ENCODE measurements around the gene RANBP10.
"Not testable (repeated sequence)": the region's sequence is repeated elsewhere in the genome, so short reads cannot be mapped to it uniquely, and the experiment has no call there.

The RANBP10 gene

GRCh38 chr16:67775273-67775672, 31.1 kb downstream of the RANBP10 start:
- no peak for DNase-seq

DNA sequence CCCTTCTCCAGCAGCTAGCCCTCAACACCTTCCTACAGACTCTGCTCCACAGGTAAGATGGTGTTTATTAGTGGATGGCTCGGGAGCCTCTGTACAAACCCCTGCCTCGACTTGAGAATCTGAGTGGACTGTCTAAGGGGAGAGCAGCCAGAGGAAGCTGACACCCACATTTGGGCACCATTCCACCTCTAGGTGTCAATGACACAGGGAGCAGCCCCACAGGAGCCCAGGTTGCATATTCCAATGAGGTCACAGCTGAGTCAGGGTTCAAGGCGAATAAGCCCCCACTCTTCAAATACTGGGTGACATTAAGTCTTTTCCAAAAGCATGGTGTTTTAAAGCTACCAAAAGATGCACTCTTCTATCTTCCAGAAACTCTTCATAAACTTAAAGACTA, 31.9 kb downstream of the RANBP10 start:
- DNase-seq = no peak

DNA sequence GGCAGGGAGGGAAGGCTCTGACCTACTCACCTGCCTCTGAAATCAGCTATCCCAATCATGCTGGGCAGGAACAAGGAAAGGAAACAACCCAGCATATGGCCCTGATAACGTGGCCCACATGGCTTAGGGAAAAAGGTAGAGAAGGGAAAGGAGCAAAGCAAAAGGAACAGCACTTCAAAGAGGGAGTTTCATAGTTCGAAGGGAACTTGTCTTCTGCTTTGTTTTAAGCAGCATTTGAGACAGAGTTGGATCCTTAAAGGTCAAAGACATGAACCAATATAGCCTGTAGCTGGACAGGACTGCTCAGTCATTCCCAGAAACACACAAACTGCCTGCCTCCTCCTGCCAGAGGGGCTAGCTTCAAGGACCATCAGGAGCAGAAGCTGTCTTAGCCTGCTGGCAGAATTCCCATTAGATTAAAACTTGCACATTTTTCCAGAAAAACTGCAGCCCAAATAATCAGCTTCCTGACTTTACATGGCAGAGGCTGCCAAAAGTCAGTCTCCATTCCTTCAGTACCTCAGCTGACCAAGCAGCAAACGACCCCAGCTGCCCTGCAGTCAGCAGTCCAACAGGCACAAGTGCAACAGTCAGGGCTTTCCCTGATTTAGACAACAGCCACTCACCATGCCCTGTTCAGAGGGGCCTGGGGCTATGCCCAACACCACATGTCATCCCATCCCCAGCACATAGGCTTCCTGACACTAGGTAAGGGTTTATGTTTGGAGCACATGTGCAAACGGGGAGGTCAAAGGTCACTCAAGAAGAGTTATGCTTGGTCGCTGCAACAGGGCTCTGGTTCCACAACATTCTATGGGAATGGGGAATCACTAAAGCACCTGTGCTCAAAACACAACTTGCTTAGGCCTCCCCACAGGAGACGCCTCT, 32.5 kb downstream of the RANBP10 start:
- DNase-seq = no peak

DNA sequence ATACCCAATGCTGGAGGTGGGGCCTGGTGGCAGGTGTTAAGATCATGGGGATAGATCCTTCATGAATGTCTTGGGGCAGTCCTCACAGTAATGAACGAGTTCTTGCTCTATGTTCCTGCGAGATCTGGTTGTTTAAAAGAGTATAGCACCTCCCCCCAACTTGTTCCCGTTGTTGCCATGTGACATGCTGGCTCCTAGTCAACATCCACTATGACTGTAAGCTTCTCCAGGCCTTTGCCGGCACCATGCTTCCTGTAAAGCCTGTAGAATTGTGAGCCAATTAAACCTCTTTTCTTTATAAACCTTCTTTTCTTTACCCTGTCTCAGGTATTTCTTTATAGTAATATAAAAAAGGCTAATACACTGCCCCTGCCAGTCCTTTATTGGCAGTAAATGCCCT, 33.3 kb downstream of the RANBP10 start:
- no peak for DNase-seq

- DNase-seq = no peak
These were observed 35.9 kb downstream of the RANBP10 start for GRCh38 chr16:67770346-67770991.

DNA sequence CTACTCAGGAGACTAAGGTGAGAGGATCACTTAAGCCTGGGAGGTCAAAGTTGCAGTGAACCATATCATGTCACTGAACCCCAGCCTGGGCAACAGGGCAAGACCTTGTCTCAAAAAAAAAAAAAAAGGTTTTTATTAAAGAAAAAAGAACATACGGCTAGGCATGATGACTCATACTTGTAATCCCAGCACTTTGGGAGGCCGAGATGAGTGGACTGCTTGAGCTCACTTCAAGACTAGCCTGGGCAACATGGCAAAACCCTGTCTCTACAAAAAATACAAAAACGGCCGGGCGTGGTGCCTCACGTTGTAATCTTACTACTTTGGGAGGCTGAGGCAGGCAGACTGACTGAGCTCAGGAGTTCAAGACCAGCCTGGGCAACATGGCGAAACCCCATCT, 38.4 kb downstream of the RANBP10 start:
- DNase-seq = no peak

DNA sequence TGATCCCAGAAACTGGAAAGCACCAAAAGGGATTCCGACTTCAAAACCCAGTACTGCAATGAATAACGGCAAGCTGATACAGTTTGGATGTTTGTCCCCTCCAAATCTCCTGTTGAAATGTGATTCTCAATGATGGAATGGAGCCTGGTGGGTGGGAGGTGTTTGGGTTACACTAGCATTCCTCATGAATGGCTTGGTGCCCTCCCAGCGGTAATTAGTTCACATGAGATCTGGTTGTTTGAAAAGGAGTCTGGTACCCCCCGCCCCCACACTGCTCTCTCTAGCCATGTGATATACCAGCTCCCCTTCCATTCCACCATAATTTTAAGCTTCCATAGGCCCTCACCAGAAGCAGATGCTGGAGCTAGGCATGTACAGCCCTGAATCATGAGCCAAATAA, 40.1 kb downstream of the RANBP10 start:
- no peak for DNase-seq

- DNase-seq = no peak
These were observed 42.1 kb downstream of the RANBP10 start for GRCh38 chr16:67764158-67764667.

GRCh38 chr16:67763066-67763465, 43.3 kb downstream of the RANBP10 start:
- no peak for DNase-seq

DNA sequence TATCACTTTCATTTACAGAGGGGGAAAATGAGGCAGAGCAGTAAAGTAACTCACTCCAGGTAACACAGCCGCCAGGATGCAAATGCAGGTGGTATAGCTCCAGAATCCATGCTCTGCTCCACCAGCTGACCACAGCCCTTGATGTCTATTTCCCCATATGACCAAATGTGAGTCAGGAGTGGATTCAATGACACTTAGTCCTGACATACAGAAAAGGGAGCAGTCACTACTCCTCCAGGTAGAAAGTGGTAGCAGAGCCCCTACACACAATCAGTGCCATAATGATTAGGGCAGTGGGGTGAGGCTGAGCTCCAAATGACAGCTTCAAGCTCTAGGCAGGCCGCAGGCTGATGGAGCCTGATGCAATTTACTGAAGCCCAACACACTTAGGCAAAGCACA, 44.0 kb downstream of the RANBP10 start:
- DNase-seq = no peak

GRCh38 chr16:67761924-67762323, 44.4 kb downstream of the RANBP10 start:
- DNase-seq = no peak

- no peak for DNase-seq
These were observed 45.5 kb downstream of the RANBP10 start for GRCh38 chr16:67760956-67761230.

- no peak for DNase-seq
These were observed 46.0 kb downstream of the RANBP10 start for GRCh38 chr16:67760206-67760955.

- DNase-seq = no peak
These were observed 47.4 kb downstream of the RANBP10 start for GRCh38 chr16:67758966-67759365.

DNA sequence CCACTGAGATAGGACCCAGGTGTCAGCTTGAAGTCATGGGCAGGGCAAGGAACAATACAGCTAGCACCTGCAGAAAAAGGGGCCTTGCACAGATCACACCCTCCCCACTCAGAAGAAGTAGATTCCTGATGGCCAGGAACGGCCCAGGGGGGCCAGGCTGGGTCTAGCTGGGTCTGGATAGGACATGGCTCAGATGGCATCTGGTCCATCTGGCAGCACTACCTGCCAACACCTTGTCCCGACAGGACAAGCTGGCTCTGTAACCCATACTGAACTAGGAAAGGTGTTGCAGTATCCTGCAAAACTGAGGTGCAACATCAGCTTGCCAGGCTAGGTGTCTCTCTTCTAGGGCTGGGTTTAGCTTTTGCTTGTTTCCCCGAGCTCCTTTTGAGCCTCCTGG, 48.4 kb downstream of the RANBP10 start:
- DNase-seq = no peak

DNA sequence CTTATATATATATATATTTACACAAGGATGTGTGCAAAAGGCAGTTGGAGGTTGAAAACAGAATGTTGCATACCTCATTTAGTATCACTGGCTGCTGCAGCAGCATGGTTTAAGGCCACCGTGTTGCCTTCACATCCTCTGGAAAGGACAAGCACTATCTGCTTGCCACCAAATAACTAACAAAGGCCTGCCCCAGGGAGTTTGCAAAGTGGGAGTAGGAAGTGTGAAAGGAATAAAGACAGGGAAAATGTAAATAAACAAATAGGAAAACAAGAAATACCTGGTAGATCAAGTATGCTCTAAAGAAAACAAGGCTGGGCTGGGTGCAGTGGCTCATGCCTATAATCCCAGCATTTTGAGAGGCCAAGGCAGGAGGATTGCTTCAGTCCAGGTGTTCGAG, 53.7 kb downstream of the RANBP10 start:
- DNase-seq = no peak

DNA sequence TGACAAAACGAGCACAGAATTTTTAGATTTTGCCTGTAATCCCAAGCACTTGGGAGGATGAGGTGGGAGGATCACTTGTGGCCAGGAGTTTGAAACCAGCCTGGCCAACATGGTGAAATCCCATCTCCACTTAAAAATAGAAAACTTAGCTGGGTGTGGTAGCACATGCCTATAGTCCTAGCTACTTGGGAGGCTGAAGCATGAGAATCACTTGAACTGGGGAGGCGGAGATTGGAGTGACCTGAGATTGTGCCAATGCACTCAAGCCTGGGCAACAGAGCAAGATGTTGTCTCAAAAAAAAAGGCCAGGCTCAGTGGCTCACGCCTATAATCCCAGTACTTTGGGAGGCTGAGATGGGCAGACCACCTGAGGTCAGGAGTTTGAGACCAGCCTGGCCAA, 55.0 kb downstream of the RANBP10 start:
- DNase-seq = not testable (repeated sequence)

GRCh38 chr16:67750466-67750865, 55.9 kb downstream of the RANBP10 start:
- DNase-seq = no peak

GRCh38 chr16:67749436-67750078, 56.8 kb downstream of the RANBP10 start:
- no peak for DNase-seq

GRCh38 chr16:67748834-67749233, 57.5 kb downstream of the RANBP10 start:
- DNase-seq = no peak

GRCh38 chr16:67746846-67747245, 59.5 kb downstream of the RANBP10 start:
- DNase-seq = no peak

GRCh38 chr16:67741118-67741517, 65.2 kb downstream of the RANBP10 start:
- no peak for DNase-seq

GRCh38 chr16:67740391-67740790, 66.0 kb downstream of the RANBP10 start:
- no peak for DNase-seq
